OCI-LY7 (cell line): ENCODE results near the gene DNMT3B.

Experiments
- CTCF ChIP-seq: fragments of 200-600 bp; sonication (generic); conservative IDR thresholded peaks from 2 replicates; pipeline ENCODE4 v1.5.1; 2014; ENCODE audit warnings: mild to moderate bottlenecking, antibody characterized with exemption, low read length, moderate library complexity, mixed read lengths
- EZH2phosphoT487 ChIP-seq: fragments of 200-600 bp; sonication (generic); IDR thresholded peaks from 2 replicates; pipeline ENCODE4 v1.6.1; 2018; ENCODE audit warnings: low read depth, borderline replicate concordance, mild to moderate bottlenecking, mixed run types, antibody characterized with exemption, low read length, moderate library complexity, mixed read lengths

GRCh38 chr20:32773223-32773622 is 11.0 kb downstream of the DNMT3B start:
- TF ChIP-seq CTCF (no peak), EZH2phosphoT487 (no peak)
